Stomach (tissue), 9 donors: ENCODE data around the gene KCNK5. TPM values are rescaled to one million over a fixed set of nuclear protein-coding genes. Genes with fewer than 3 reads are reported as not detected.

Experiments
- DNase-seq, 2 donors: peaks; one replicate each; pipeline versions ENCODE4 v3.0.0 to v3.0.0-alpha.2; 2013 to 2019
- H3K27ac ChIP-seq, 5 donors: fragments of 200-600 bp in 4 of 5; sonication (generic) in 4 of 5; one replicate each; pipeline ENCODE4 v1.5.1; 2013 to 2019; ENCODE audit warnings: mild to moderate bottlenecking in 1 of 5, moderate library complexity in 1 of 5
- H3K27me3 ChIP-seq, 3 donors: fragments of 200-600 bp; sonication (generic); one replicate each; pipeline ENCODE4 v1.5.1; 2017 to 2019; ENCODE audit warnings: mixed run types in 1 of 3
- H3K36me3 ChIP-seq, 4 donors: fragments of 200-600 bp; sonication (generic); 1 replicate in 3 of 4; 2 replicates in 1 of 4; pipeline ENCODE4 v1.5.1; 2016 to 2019
- H3K4me1 ChIP-seq, 4 donors: fragments of 200-600 bp; sonication (generic); one replicate each; pipeline ENCODE4 v1.5.1; 2016 to 2019
- H3K4me3 ChIP-seq, 4 donors: fragments of 200-600 bp; sonication (generic) in 3 of 4; one replicate each; pipeline ENCODE4 v1.5.1; 2016 to 2019; ENCODE audit warnings: mild to moderate bottlenecking in 1 of 4
- H3K9me3 ChIP-seq, 4 donors: fragments of 200-600 bp; sonication (generic); one replicate each; pipeline ENCODE4 v1.5.1; 2016 to 2019
- CTCF ChIP-seq, 7 experiments: fragments of 450-650 bp in 4 of 7; fragments of 200-600 bp in 3 of 7; sonication (generic) in 3 of 7; IDR thresholded peaks; one replicate each; pipeline ENCODE4 v1.5.1; 2016 to 2019; ENCODE audit warnings: antibody characterized with exemption in 7 of 7, control low read depth in 2 of 7, mild to moderate bottlenecking in 1 of 7
- EP300 ChIP-seq: sonication (generic); formaldehyde crosslinking; IDR thresholded peaks from one replicate; pipeline ENCODE4 v1.6.1; 2017; ENCODE audit warnings: antibody characterized with exemption
- POLR2A ChIP-seq, 4 donors: fragments of 450-650 bp; IDR thresholded peaks; one replicate each; pipeline ENCODE4 v1.6.1; 2016; ENCODE audit warnings: antibody characterized with exemption in 4 of 4, control low read depth in 2 of 4, mild to moderate bottlenecking in 1 of 4, moderate library complexity in 1 of 4
- POLR2AphosphoS5 ChIP-seq, 3 donors: sonication (generic); formaldehyde crosslinking; IDR thresholded peaks; one replicate each; pipeline ENCODE4 v1.6.1; 2016; ENCODE audit warnings: antibody characterized with exemption in 3 of 3
- WGBS, 5 donors: extraction: QIAGEN DNeasy Blood & Tissue Kit in 3 of 5; methylation state at CpG; one replicate each; pipeline versions ENCODE4 v1.1.5 to v1.1.7; 2013 to 2018; 5-methylcytosine and 5-hydroxymethylcytosine counted together
- intact Hi-C: fragments of 100-400 bp; cut with DNase I; formaldehyde crosslinking; loops from one replicate; pipeline ENCODE4 v1.15.1; 2023; ENCODE audit warnings: low total_unique reads
- polyA plus RNA-seq, 3 donors: library from polyadenylated mRNA; stranded (reverse); fragments of 200-250 nt; gene quantifications; one replicate each; pipeline ENCODE4 v1.2.3, GENCODE V29; 2013
- total RNA-seq, 5 donors: library from RNA; depleted of rRNA; stranded (reverse); fragments of >200 nt; gene quantifications; one replicate each; pipeline versions ENCODE4 v1.1.0 to v1.2.3, GENCODE V29; 2014 to 2016
- donor health status: healthy with polysubstance abuse.
- donor health status: Bipolar disorder and iron deficiency.
- donor health status: healthy.

KCNK5 gene
- total and polyA plus RNA-seq, 8 donors = 4.9 to 30.7 (median 10.3) TPM

- no peaks in the 10 kb centered on the region for H3K9me3 ChIP-seq
- no peak for DNase-seq
- intact Hi-C loops = no loop called here
- H3K4me3 ChIP-seq = no peak overlapping the region
- H3K36me3 ChIP-seq = no peaks in the 10 kb centered on the region
- H3K27ac ChIP-seq = no peak overlapping the region
- no peak for TF ChIP-seq EP300
- no peak for TF ChIP-seq POLR2AphosphoS5 (IDR thresholded peaks at IDR 0.05)
- no peak for TF ChIP-seq CTCF (IDR thresholded peaks at IDR 0.05)
- TF ChIP-seq POLR2A (IDR thresholded peaks at IDR 0.05) = no peak
- no peaks in the 10 kb centered on the region for H3K27me3 ChIP-seq
- WGBS, 5 donors = 85 to 91% (median 88%) methylated on average over 3 to 7 of the region's 7 CpGs
- peaks cover 0 to 7% (median 5%) of the 10 kb centered on the region in 4 donors for H3K4me1 ChIP-seq
These were observed 38.9 kb upstream of the KCNK5 start for GRCh38 chr6:39268171-39268570.

GRCh38 chr6:39266782-39267355 is 37.6 kb upstream of the KCNK5 start:
- H3K27me3 ChIP-seq = peaks cover 0 to 2% (median 0%) of the 10 kb centered on the region in 3 donors
- intact Hi-C loops = no loop called here
- DNase-seq = no peak
- no peak overlapping the region for H3K27ac ChIP-seq
- H3K4me1 ChIP-seq = peaks cover 0 to 8% (median 5%) of the 10 kb centered on the region in 4 donors
- no peak overlapping the region for H3K4me3 ChIP-seq
- WGBS, 5 donors = 82 to 93% (median 89%) methylated on average over 5 of the region's 5 CpGs
- no peak for TF ChIP-seq CTCF (IDR thresholded peaks at IDR 0.05)
- no peak for TF ChIP-seq EP300
- TF ChIP-seq POLR2AphosphoS5 (IDR thresholded peaks at IDR 0.05) = no peak
- TF ChIP-seq POLR2A (IDR thresholded peaks at IDR 0.05) = no peak
- no peaks in the 10 kb centered on the region for H3K36me3 ChIP-seq
- no peaks in the 10 kb centered on the region for H3K9me3 ChIP-seq

GRCh38 chr6:39266375-39266774 is 37.1 kb upstream of the KCNK5 start:
- Histone ChIP-seq H3K9me3 (no peaks in the 10 kb centered on the region), H3K4me3 (no peak overlapping the region), H3K36me3 (no peaks in the 10 kb centered on the region), H3K4me1 (peaks cover 0 to 8% (median 5%) of the 10 kb centered on the region in 4 donors), H3K27ac (no peak overlapping the region), H3K27me3 (peaks cover 0 to 7% (median 0%) of the 10 kb centered on the region in 3 donors)
- TF ChIP-seq POLR2A (IDR thresholded peaks at IDR 0.05) (no peak), CTCF (IDR thresholded peaks at IDR 0.05) (no peak), POLR2AphosphoS5 (IDR thresholded peaks at IDR 0.05) (no peak), EP300 (no peak)
- no peak for DNase-seq
- WGBS, 5 donors = 87 to 96% (median 93%) methylated on average over 2 of the region's 2 CpGs
- intact Hi-C loops = no loop called here

- H3K4me3 ChIP-seq = no peak overlapping the region
- intact Hi-C loops = no loop called here
These were observed 34.2 kb upstream of the KCNK5 start for GRCh38 chr6:39263303-39264037.

More at GRCh38 chr6:39263303-39264037, 34.2 kb upstream of the KCNK5 start:
- no peaks in the 10 kb centered on the region for H3K36me3 ChIP-seq
- DNase-seq = peak in 1 of 2 donors; percentile 36
- no peak for TF ChIP-seq POLR2A (IDR thresholded peaks at IDR 0.05)
- no peak for TF ChIP-seq CTCF (IDR thresholded peaks at IDR 0.05)
- TF ChIP-seq POLR2AphosphoS5 (IDR thresholded peaks at IDR 0.05) = no peak
- no peak for TF ChIP-seq EP300
- peaks cover 0 to 8% (median 5%) of the 10 kb centered on the region in 4 donors for H3K4me1 ChIP-seq
- H3K9me3 ChIP-seq = no peaks in the 10 kb centered on the region
- H3K27me3 ChIP-seq = peaks cover 0 to 21% (median 0%) of the 10 kb centered on the region in 3 donors
- WGBS, 5 donors = 23 to 41% (median 35%) methylated on average over 5 of the region's 5 CpGs
- peak overlapping the region in 1 of 5 donors; percentile 38 for H3K27ac ChIP-seq
